GM19238 (cell line): ENCODE data around the gene POLR2B.
"Not testable (repeated sequence)": the region's sequence is repeated elsewhere in the genome, so short reads cannot be mapped to it uniquely, and the experiment has no call there.

Experiments
- DNase-seq: peaks from one replicate; pipeline ENCODE4 v3.0.0; 2011; ENCODE audit warnings: low spot score; ENCODE audit not compliant: insufficient read length

The POLR2B gene

GRCh38 chr4:57051524-57051923 lies 72.8 kb downstream of the POLR2B start:
- no peak for DNase-seq

GRCh38 chr4:57053508-57053907 lies 74.8 kb downstream of the POLR2B start:
- DNase-seq: no peak

- no peak for DNase-seq
Observed at GRCh38 chr4:57055886-57056285, 77.2 kb downstream of the POLR2B start.

GRCh38 chr4:57059890-57060716 lies 81.4 kb downstream of the POLR2B start:
- no peak for DNase-seq

- DNase-seq: not testable (repeated sequence)
Observed at GRCh38 chr4:57060717-57061067, 82.0 kb downstream of the POLR2B start.

- no peak for DNase-seq
Observed at GRCh38 chr4:57061395-57061794, 82.7 kb downstream of the POLR2B start.

GRCh38 chr4:57063518-57063917 lies 84.8 kb downstream of the POLR2B start:
- DNase-seq: no peak

GRCh38 chr4:57064120-57064519 lies 85.4 kb downstream of the POLR2B start:
- no peak for DNase-seq

GRCh38 chr4:57064811-57065711 lies 86.4 kb downstream of the POLR2B start:
- DNase-seq: no peak

- no peak for DNase-seq
Observed at GRCh38 chr4:57065730-57066482, 87.2 kb downstream of the POLR2B start.

GRCh38 chr4:57068237-57068981 lies 89.7 kb downstream of the POLR2B start:
- no peak for DNase-seq

GRCh38 chr4:57070461-57070860 lies 91.8 kb downstream of the POLR2B start:
- DNase-seq: no peak

GRCh38 chr4:57071326-57071725 lies 92.6 kb downstream of the POLR2B start:
- no peak for DNase-seq

- DNase-seq: no peak
Observed at GRCh38 chr4:57073559-57073958, 94.9 kb downstream of the POLR2B start.

- no peak for DNase-seq
Observed at GRCh38 chr4:57074744-57075143, 96.0 kb downstream of the POLR2B start.

GRCh38 chr4:57075367-57075766 lies 96.7 kb downstream of the POLR2B start:
- DNase-seq: no peak

- no peak for DNase-seq
Observed at GRCh38 chr4:57076646-57077045, 98.0 kb downstream of the POLR2B start.

- DNase-seq: no peak
Observed at GRCh38 chr4:57077550-57078343, 99.1 kb downstream of the POLR2B start.

- DNase-seq: no peak
Observed at GRCh38 chr4:57078685-57079521, 100.2 kb downstream of the POLR2B start.
